ENCODE data around the gene UMPS.
"Not testable (repeated sequence)": the region's sequence is repeated elsewhere in the genome, so short reads cannot be mapped to it uniquely, and the experiment has no call there.

The UMPS gene

DNA sequence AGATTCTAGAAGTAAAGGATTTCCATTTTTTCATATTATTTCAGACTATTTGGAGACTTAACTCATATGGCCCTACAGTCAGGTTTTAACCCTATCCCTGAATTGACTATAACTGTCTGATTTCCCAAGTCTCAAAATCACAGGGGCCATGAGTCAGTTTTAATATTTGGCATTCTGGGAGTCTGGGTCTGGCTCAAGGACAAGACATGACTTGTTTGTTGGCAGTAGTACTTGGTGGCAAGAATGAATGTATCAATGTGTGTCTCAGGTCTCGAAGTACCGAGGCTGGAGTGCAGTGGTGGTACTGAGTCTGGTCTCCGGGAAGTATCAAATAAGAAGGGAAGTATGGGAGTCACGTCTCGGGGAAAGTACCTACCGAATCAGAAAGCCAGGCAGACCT, 10.8 kb downstream of the UMPS start:
- TF ChIP-seq, protein P1, sequence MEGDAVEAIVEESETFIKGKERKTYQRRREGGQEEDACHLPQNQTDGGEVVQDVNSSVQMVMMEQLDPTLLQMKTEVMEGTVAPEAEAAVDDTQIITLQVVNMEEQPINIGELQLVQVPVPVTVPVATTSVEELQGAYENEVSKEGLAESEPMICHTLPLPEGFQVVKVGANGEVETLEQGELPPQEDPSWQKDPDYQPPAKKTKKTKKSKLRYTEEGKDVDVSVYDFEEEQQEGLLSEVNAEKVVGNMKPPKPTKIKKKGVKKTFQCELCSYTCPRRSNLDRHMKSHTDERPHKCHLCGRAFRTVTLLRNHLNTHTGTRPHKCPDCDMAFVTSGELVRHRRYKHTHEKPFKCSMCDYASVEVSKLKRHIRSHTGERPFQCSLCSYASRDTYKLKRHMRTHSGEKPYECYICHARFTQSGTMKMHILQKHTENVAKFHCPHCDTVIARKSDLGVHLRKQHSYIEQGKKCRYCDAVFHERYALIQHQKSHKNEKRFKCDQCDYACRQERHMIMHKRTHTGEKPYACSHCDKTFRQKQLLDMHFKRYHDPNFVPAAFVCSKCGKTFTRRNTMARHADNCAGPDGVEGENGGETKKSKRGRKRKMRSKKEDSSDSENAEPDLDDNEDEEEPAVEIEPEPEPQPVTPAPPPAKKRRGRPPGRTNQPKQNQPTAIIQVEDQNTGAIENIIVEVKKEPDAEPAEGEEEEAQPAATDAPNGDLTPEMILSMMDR (IDR thresholded peaks at IDR 0.05; ENCODE audit: low read depth, low read length), result no peak
- no peak overlapping the region for H3K4me3 ChIP-seq (ENCODE audit: low read depth, low read length)

GRCh38 chr3:124745756-124746155, 15.5 kb downstream of the UMPS start:
- TF ChIP-seq, protein P1 (IDR thresholded peaks at IDR 0.05; ENCODE audit: low read depth, low read length), result no peak
- no peak overlapping the region for H3K4me3 ChIP-seq (ENCODE audit: low read depth, low read length)

GRCh38 chr3:124747111-124747981, 17.1 kb downstream of the UMPS start:
- no peak overlapping the region for H3K4me3 ChIP-seq (ENCODE audit: low read depth, low read length)
- TF ChIP-seq, protein P1 (IDR thresholded peaks at IDR 0.05; ENCODE audit: low read depth, low read length), result no peak

DNA sequence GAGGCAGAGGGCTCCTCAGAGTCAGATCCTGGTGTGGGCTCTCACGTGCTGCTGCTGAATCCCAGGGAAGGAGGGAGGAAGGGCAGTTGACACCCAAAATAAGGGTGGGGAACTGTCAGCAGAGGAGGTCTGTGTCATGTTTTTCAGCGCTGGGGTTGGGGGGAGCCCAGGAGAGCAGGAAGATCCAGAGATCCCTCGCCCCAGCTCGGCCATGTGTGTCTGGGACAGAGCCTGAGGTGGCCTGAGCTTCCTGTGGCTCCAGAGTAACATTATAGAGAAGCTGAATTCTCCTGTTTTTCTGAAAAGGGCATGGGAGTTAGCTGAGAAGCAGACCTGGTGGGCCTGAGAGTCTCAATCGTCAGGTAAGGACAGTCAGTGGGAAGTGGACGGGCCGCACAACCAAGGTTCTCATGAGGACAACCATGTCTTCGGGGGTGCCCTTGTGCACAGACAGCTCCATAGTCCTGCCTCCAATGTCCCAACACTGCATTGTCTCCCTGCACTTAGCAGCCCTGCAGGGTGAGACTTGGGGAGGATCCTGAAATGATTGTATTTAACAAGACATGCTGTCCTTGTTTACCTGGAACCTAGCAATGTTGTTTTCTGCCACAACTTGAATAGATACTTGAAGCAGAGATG, 18.4 kb downstream of the UMPS start:
- no peak overlapping the region for H3K4me3 ChIP-seq (ENCODE audit: low read depth, low read length)
- TF ChIP-seq, protein P1 (IDR thresholded peaks at IDR 0.05; ENCODE audit: low read depth, low read length), result no peak

DNA sequence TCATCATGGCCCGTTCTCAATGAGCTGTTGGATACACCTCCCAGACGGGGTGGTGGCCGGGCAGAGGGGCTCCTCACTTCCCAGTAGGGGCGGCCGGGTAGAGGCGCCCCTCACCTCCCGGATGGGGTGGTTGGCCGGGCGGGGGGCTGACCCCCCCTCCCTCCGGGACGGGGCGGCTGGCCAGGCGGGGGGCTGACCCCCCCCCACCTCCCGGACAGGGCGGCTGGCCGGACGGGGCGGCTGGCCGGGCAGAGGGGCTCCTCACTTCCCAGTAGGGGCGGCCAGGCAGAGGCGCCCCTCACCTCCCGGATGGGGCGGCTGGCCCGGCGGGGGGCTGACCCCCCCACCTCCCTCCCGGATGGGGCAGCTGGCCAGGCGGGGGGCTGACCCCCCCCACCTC, 19.6 kb downstream of the UMPS start:
- not testable (repeated sequence) for H3K4me3 ChIP-seq (ENCODE audit: low read depth, low read length)

GRCh38 chr3:124751501-124751900, 21.2 kb downstream of the UMPS start:
- H3K4me3 ChIP-seq (ENCODE audit: low read depth, low read length), result no peak overlapping the region
- TF ChIP-seq, protein P1 (IDR thresholded peaks at IDR 0.05; ENCODE audit: low read depth, low read length), result no peak

GRCh38 chr3:124752051-124752450, 21.8 kb downstream of the UMPS start:
- TF ChIP-seq, protein P1 (IDR thresholded peaks at IDR 0.05; ENCODE audit: low read depth, low read length), result no peak
- H3K4me3 ChIP-seq (ENCODE audit: low read depth, low read length), result no peak overlapping the region

DNA sequence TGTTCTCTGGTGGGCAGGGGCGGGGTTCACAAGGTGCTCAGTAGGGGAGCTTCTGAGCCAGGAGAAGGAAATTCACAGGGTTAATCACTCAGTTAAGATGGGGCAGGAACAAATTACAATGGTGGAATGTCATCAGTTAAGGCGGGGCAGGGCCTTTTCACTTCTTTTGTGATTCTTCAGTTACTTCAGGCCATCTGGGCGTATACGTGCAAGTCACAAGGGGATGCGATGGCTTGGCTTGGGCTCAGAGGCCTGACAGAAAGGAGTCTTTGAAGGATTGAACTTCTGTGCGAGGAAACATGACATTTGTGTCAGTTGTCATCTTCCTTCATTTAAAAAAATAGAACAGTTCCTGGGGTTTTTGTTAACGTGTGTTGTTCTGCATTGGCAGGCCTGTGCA, 27.7 kb downstream of the UMPS start:
- not testable (repeated sequence) for H3K4me3 ChIP-seq (ENCODE audit: low read depth, low read length)
